Loucy (cell line): ENCODE data around the gene FAM107B.

Experiments
- H2AFZ ChIP-seq: fragments of 200-600 bp; sonication (generic); 2 replicates; pipeline ENCODE4 v1.6.0; 2016; ENCODE audit warnings: antibody characterized with exemption, mild to moderate bottlenecking, low read length, moderate library complexity
- H3F3A ChIP-seq: fragments of 200-600 bp; 2 replicates; pipeline ENCODE4 v1.6.0; 2016; ENCODE audit warnings: antibody characterized with exemption, low read depth, mild to moderate bottlenecking
- H3K27me3 ChIP-seq: fragments of 200-600 bp; sonication (generic); 2 replicates; pipeline ENCODE4 v1.6.1; 2014; ENCODE audit warnings: low read length, mild to moderate bottlenecking; ENCODE audit not compliant: insufficient read depth, poor library complexity, severe bottlenecking
- H3K36me3 ChIP-seq: fragments of 200-600 bp; sonication (generic); 2 replicates; pipeline ENCODE4 v1.6.1; 2016; ENCODE audit warnings: low read length; ENCODE audit not compliant: insufficient read depth
- H3K4me1 ChIP-seq: fragments of 200-600 bp; sonication (generic); 2 replicates; pipeline ENCODE4 v1.5.1; 2014; ENCODE audit warnings: low read length, mild to moderate bottlenecking; ENCODE audit not compliant: insufficient read depth, poor library complexity, severe bottlenecking
- H3K4me2 ChIP-seq: fragments of 200-600 bp; sonication (generic); 2 replicates; pipeline ENCODE4 v1.6.0; 2014; ENCODE audit warnings: antibody characterized with exemption, low read length, low read depth, mild to moderate bottlenecking; ENCODE audit not compliant: poor library complexity, severe bottlenecking
- H3K4me3 ChIP-seq: fragments of 200-600 bp; sonication (generic); 2 replicates; pipeline ENCODE4 v1.5.1; 2014; ENCODE audit warnings: low read length, mild to moderate bottlenecking, mixed read lengths; ENCODE audit not compliant: poor library complexity, severe bottlenecking
- H3K79me2 ChIP-seq: fragments of 200-600 bp; sonication (generic); 2 replicates; pipeline ENCODE4 v1.6.1; 2014; ENCODE audit warnings: low read length; ENCODE audit not compliant: insufficient read depth
- H3K9ac ChIP-seq: fragments of 200-600 bp; sonication (generic); 2 replicates; pipeline ENCODE4 v1.6.0; 2014; ENCODE audit warnings: mild to moderate bottlenecking, low read depth, low read length, moderate library complexity; ENCODE audit not compliant: poor library complexity, severe bottlenecking
- H3K9me2 ChIP-seq: fragments of 200-600 bp; sonication (generic); replicated peaks from 2 replicates; pipeline ENCODE4 v1.6.1; 2016; ENCODE audit warnings: low read depth, low read length, mixed read lengths
- H3K9me3 ChIP-seq: fragments of 200-600 bp; sonication (generic); 2 replicates; pipeline ENCODE4 v1.6.1; 2014; ENCODE audit warnings: mild to moderate bottlenecking, antibody characterized with exemption, low read length, low read depth; ENCODE audit not compliant: insufficient read depth
- H4K20me1 ChIP-seq: fragments of 200-600 bp; sonication (generic); 2 replicates; pipeline ENCODE4 v1.6.0; 2014; ENCODE audit warnings: antibody characterized with exemption, low read length, mild to moderate bottlenecking; ENCODE audit not compliant: insufficient read depth, poor library complexity, severe bottlenecking
- EZH2phosphoT487 ChIP-seq: fragments of 200-600 bp; IDR thresholded peaks from 2 replicates; pipeline ENCODE4 v1.6.1; 2018; ENCODE audit warnings: antibody characterized with exemption, mild to moderate bottlenecking, moderate library complexity, borderline replicate concordance
- TF ChIP-seq, protein P1 (sequence below): fragments of 200-600 bp; sonication (generic); conservative IDR thresholded peaks from 2 replicates; pipeline ENCODE4 v1.5.1; 2014; ENCODE audit warnings: mild to moderate bottlenecking, antibody characterized with exemption, low read length

Gene FAM107B

DNA sequence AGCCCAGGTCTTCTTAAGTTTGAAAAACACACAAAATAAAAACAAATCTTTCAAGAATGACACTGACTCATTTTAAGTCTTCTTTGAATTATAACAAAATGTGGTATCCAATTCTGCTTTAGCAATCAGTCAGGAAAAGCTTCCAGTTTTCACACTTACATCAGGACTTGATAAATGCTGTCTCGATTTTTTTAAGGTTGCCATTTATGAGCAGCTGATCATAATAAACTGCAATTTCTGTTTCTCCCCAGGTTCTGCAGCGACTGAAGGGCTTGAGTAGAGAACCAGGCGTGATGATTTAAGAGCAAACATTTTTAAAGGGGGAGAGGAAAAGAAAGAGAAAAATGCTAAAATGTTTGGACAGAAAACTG, 71.1 kb downstream of the FAM107B start:
- Histone ChIP-seq H3K4me1 (no peaks in the 10 kb centered on the region), H3K9ac (no peak overlapping the region), H3K4me2 (no peak overlapping the region), H4K20me1 (no peaks in the 10 kb centered on the region), H3K27me3 (no peaks in the 10 kb centered on the region), H3K79me2 (no peaks in the 10 kb centered on the region), H3F3A (no peaks in the 10 kb centered on the region), H3K9me3 (no peaks in the 10 kb centered on the region), H3K4me3 (no peak overlapping the region), H2AFZ (no peak overlapping the region), H3K9me2 (no peaks in the 10 kb centered on the region), H3K36me3 (no peaks in the 10 kb centered on the region)
- TF ChIP-seq EZH2phosphoT487, result no peak
- TF ChIP-seq, protein P1, sequence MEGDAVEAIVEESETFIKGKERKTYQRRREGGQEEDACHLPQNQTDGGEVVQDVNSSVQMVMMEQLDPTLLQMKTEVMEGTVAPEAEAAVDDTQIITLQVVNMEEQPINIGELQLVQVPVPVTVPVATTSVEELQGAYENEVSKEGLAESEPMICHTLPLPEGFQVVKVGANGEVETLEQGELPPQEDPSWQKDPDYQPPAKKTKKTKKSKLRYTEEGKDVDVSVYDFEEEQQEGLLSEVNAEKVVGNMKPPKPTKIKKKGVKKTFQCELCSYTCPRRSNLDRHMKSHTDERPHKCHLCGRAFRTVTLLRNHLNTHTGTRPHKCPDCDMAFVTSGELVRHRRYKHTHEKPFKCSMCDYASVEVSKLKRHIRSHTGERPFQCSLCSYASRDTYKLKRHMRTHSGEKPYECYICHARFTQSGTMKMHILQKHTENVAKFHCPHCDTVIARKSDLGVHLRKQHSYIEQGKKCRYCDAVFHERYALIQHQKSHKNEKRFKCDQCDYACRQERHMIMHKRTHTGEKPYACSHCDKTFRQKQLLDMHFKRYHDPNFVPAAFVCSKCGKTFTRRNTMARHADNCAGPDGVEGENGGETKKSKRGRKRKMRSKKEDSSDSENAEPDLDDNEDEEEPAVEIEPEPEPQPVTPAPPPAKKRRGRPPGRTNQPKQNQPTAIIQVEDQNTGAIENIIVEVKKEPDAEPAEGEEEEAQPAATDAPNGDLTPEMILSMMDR, result no peak

DNA sequence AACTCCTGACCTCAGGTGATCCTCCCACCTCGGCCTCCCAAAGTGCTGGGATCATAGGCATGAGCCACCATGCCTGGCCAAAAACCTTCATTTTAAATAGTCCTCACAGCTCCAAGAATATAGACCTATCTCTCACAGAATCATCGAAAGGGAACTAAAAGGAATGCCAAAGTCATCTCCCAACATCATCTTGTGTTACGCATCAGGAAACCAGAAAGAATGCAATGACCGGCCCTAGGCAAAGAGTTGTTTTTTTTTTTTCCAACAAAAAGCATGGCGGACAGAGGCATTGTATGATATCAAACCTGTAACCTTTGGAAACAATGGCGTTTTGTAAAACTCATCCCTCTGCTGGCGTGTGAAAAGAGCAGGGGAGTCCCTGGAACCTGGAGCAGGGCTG, 73.2 kb downstream of the FAM107B start:
- no peak overlapping the region for H3K9ac ChIP-seq
- no peaks in the 10 kb centered on the region for H3K9me3 ChIP-seq
- H3K79me2 ChIP-seq, result no peaks in the 10 kb centered on the region
- no peaks in the 10 kb centered on the region for H3K4me1 ChIP-seq
- no peaks in the 10 kb centered on the region for H3K9me2 ChIP-seq
- H3K4me3 ChIP-seq, result no peak overlapping the region
- no peaks in the 10 kb centered on the region for H4K20me1 ChIP-seq
- no peak overlapping the region for H3K4me2 ChIP-seq
- TF ChIP-seq, protein P1, result no peak
- no peak for TF ChIP-seq EZH2phosphoT487
- no peaks in the 10 kb centered on the region for H3F3A ChIP-seq
- no peaks in the 10 kb centered on the region for H3K27me3 ChIP-seq
- H2AFZ ChIP-seq, result no peak overlapping the region
- no peaks in the 10 kb centered on the region for H3K36me3 ChIP-seq

DNA sequence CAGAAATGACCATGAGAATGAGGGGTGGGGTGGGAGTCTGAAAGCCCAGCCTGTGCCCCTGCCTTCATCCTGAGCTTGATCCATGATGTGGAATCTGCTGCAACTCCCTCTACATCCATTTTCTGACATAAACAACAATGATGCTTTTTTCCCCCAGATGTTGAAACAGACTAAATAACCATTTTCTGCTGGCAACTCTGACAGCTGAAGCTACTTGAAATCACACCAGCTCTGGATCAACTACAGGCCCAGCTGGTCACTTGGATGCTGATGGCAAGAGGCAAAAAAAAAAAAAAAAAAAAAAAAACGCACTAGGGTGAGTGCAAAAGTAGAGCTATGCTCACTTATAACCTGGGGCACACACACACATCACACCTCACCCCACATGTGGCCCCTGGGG, 74.2 kb downstream of the FAM107B start:
- no peak overlapping the region for H3K4me2 ChIP-seq
- no peaks in the 10 kb centered on the region for H3K27me3 ChIP-seq
- TF ChIP-seq EZH2phosphoT487, result no peak
- TF ChIP-seq, protein P1, result no peak
- no peaks in the 10 kb centered on the region for H4K20me1 ChIP-seq
- no peak overlapping the region for H3K9ac ChIP-seq
- H2AFZ ChIP-seq, result no peak overlapping the region
- no peaks in the 10 kb centered on the region for H3K9me3 ChIP-seq
- no peaks in the 10 kb centered on the region for H3K4me1 ChIP-seq
- no peak overlapping the region for H3K4me3 ChIP-seq
- H3K79me2 ChIP-seq, result no peaks in the 10 kb centered on the region
- H3K36me3 ChIP-seq, result no peaks in the 10 kb centered on the region
- H3K9me2 ChIP-seq, result no peaks in the 10 kb centered on the region
- no peaks in the 10 kb centered on the region for H3F3A ChIP-seq
